Measurements from ENCODE around the gene GSN.

Gene GSN

GRCh38 chr9:121304707-121305106, 36.7 kb downstream of the GSN start:
- no peak for DNase-seq

- no peak for DNase-seq
Measured at GRCh38 chr9:121305269-121305994, 37.5 kb downstream of the GSN start.

GRCh38 chr9:121307976-121308375, 40.0 kb downstream of the GSN start:
- DNase-seq = no peak

GRCh38 chr9:121308765-121309164, 40.8 kb downstream of the GSN start:
- no peak for DNase-seq

GRCh38 chr9:121309171-121309570, 41.2 kb downstream of the GSN start:
- no peak for DNase-seq

GRCh38 chr9:121309833-121310425, 42.0 kb downstream of the GSN start:
- DNase-seq = no peak

GRCh38 chr9:121310571-121310970, 42.6 kb downstream of the GSN start:
- no peak for DNase-seq

- no peak for DNase-seq
Measured at GRCh38 chr9:121312169-121312568, 44.2 kb downstream of the GSN start.

- DNase-seq = no peak
Measured at GRCh38 chr9:121313458-121314152, 45.6 kb downstream of the GSN start.

- no peak for DNase-seq
Measured at GRCh38 chr9:121316378-121316777, 48.4 kb downstream of the GSN start.

- no peak for DNase-seq
Measured at GRCh38 chr9:121316852-121317373, 49.0 kb downstream of the GSN start.

GRCh38 chr9:121317737-121318630, 50.0 kb downstream of the GSN start:
- DNase-seq = no peak

GRCh38 chr9:121318631-121319382, 50.8 kb downstream of the GSN start:
- no peak for DNase-seq

- DNase-seq = no peak
Measured at GRCh38 chr9:121319383-121319780, 51.4 kb downstream of the GSN start.

GRCh38 chr9:121321016-121321503, 53.1 kb downstream of the GSN start:
- no peak for DNase-seq

GRCh38 chr9:121322037-121322736, 54.2 kb downstream of the GSN start:
- no peak for DNase-seq

GRCh38 chr9:121322737-121323448, 54.9 kb downstream of the GSN start:
- no peak for DNase-seq

GRCh38 chr9:121323449-121324151, 55.6 kb downstream of the GSN start:
- no peak for DNase-seq

- no peak for DNase-seq
Measured at GRCh38 chr9:121324316-121324715, 56.4 kb downstream of the GSN start.

GRCh38 chr9:121324755-121325154, 56.8 kb downstream of the GSN start:
- no peak for DNase-seq
